HEK293T (cell line): ENCODE data around the gene ARID1B.

Experiments used
- CTCF ChIA-PET: fragments of 350-600 bp; formaldehyde crosslinking; extraction: SDS; loops from one replicate; lab custom pipeline; 2021; ENCODE audit warnings: antibody characterized with exemption, inconsistent platforms; lab: Yijun Ruan, JAX
- POLR2A ChIA-PET: fragments of 350-600 bp; formaldehyde crosslinking; extraction: SDS; loops from one replicate; lab custom pipeline; 2020; ENCODE audit warnings: antibody characterized with exemption, inconsistent platforms; lab: Yijun Ruan, JAX
- DNase-seq: peaks from one replicate; pipeline ENCODE4 v3.0.0; 2012; ENCODE audit warnings: mixed read lengths; ENCODE audit errors: extremely low spot score
- ARNT ChIP-seq: fragments of 450-650 bp; IDR thresholded peaks from 2 replicates; pipeline ENCODE4 v1.6.1; 2017; ENCODE audit warnings: mild to moderate bottlenecking
- BHLHE40 ChIP-seq: fragments of 450-650 bp; IDR thresholded peaks from 2 replicates; pipeline ENCODE4 v1.6.1; 2016; ENCODE audit warnings: mild to moderate bottlenecking, moderate library complexity, borderline replicate concordance
- CTBP1 ChIP-seq: fragments of 450-650 bp; IDR thresholded peaks from 2 replicates; pipeline ENCODE4 v1.6.1; 2016; ENCODE audit warnings: borderline replicate concordance
- ELF4 ChIP-seq: fragments of 450-650 bp; IDR thresholded peaks from 2 replicates; pipeline ENCODE4 v1.6.1; 2017; ENCODE audit warnings: antibody characterized with exemption
- FOXA1 ChIP-seq: fragments of 450-650 bp; IDR thresholded peaks from 2 replicates; pipeline ENCODE4 v1.6.1; 2016; ENCODE audit warnings: mild to moderate bottlenecking
- FOXK2 ChIP-seq: fragments of 450-650 bp; IDR thresholded peaks from 2 replicates; pipeline ENCODE4 v1.6.1; 2016; ENCODE audit warnings: mild to moderate bottlenecking
- FOXM1 ChIP-seq: fragments of 450-650 bp; IDR thresholded peaks from 2 replicates; pipeline ENCODE4 v1.6.1; 2017; ENCODE audit warnings: mild to moderate bottlenecking, borderline replicate concordance
- HDGF ChIP-seq: fragments of 450-650 bp; IDR thresholded peaks from 2 replicates; pipeline ENCODE4 v1.6.1; 2017; ENCODE audit warnings: antibody characterized with exemption, borderline replicate concordance
- L3MBTL2 ChIP-seq: fragments of 450-650 bp; conservative IDR thresholded peaks from 2 replicates; pipeline ENCODE4 v1.6.1; 2016; ENCODE audit warnings: mild to moderate bottlenecking
- LEF1 ChIP-seq: fragments of 450-650 bp; IDR thresholded peaks from 2 replicates; pipeline ENCODE4 v1.6.1; 2017; ENCODE audit warnings: mild to moderate bottlenecking, borderline replicate concordance
- NFRKB ChIP-seq: fragments of 450-650 bp; IDR thresholded peaks from 2 replicates; pipeline ENCODE4 v1.6.1; 2016; ENCODE audit warnings: mild to moderate bottlenecking, moderate library complexity
- SP1 ChIP-seq: fragments of 450-650 bp; IDR thresholded peaks from 2 replicates; pipeline ENCODE4 v1.6.1; 2017
- SUZ12 ChIP-seq: fragments of 450-650 bp; IDR thresholded peaks from 2 replicates; pipeline ENCODE4 v1.6.1; 2016; ENCODE audit warnings: mild to moderate bottlenecking
- TARDBP ChIP-seq: fragments of 450-650 bp; IDR thresholded peaks from 2 replicates; pipeline ENCODE4 v1.6.1; 2016
- ZNF384 ChIP-seq: fragments of 450-650 bp; IDR thresholded peaks from 2 replicates; pipeline ENCODE4 v1.6.1; 2016
- TF ChIP-seq, protein P1 (sequence below): fragments of 450-650 bp; IDR thresholded peaks from 2 replicates; pipeline ENCODE4 v1.6.1; 2016

Gene ARID1B

DNA sequence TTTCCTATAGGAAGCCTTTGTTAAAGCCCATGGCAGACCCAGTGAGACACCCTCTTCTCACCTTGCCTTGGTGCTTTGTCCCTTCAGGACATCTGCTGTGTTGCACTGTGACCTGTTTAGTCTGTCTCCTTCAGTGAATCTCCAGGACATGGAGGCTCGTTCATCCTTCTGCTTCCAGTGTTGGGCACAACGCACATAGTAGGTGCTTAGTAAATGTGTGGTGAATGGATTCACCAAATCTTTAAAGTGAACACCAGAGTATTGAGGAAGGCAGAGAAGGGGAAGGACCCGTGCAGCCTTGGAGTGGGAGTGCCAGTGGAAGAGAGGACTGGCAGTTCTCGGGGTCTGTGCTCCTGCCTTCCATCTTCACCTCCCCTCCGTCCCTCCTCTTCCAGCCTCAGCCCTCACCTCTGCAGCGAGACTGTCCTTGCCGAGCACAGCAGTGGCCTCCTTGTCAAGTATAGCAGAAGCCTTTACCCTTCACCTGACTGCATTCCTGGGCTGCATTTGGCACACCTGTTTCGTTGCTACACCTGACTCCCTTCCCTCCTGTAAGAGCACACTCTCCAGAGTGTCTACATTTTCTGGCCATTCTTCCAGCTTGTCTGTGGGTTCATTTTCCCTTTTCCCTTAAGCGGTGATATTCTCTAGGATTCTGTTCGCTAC, 49.2 kb downstream of the ARID1B start:
- ChIA-PET CTCF (no interaction called here), POLR2A (interaction anchor here (1.6 kb wide), 1 partner anchor 43 kb away, joined by 5 read pairs; no protein-coding TSS in a partner anchor)
- TF ChIP-seq TARDBP (no peak), NFRKB (no peak), BHLHE40 (no peak), ELF4 (no peak), HDGF (no peak), ARNT (no peak), LEF1 (no peak), SUZ12 (no peak), ZNF384 (no peak), CTBP1 (no peak), FOXM1 (no peak), L3MBTL2 (no peak), SP1 (no peak), FOXA1 (no peak), FOXK2 (no peak)
- TF ChIP-seq, protein P1, sequence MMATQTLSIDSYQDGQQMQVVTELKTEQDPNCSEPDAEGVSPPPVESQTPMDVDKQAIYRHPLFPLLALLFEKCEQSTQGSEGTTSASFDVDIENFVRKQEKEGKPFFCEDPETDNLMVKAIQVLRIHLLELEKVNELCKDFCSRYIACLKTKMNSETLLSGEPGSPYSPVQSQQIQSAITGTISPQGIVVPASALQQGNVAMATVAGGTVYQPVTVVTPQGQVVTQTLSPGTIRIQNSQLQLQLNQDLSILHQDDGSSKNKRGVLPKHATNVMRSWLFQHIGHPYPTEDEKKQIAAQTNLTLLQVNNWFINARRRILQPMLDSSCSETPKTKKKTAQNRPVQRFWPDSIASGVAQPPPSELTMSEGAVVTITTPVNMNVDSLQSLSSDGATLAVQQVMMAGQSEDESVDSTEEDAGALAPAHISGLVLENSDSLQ, result no peak
- no peak for DNase-seq

DNA sequence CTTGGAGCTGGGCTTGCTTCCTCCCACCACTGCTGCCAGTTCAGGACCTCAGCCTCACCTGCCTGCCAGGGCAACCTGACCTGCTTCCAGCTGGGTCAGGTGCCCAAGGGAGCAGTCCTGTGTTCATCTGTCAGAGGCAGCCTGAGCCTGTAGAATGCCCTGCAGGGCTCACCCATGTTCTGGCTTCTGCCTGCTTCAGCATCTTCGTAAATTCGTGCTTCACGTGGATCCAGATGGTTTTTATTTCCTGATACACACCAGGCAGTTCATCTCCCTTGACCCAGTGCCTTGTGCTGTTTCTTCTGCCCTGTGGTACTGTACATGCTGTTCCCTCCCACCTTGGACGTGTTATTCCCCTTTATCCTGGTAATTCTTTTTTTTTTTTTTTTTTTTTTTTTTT, 50.2 kb downstream of the ARID1B start:
- no peak for TF ChIP-seq ELF4
- no peak for TF ChIP-seq SUZ12
- no peak for TF ChIP-seq FOXA1
- no peak for TF ChIP-seq TARDBP
- no peak for TF ChIP-seq ARNT
- no peak for TF ChIP-seq HDGF
- TF ChIP-seq, protein P1, result no peak
- no peak for TF ChIP-seq ZNF384
- no peak for TF ChIP-seq CTBP1
- TF ChIP-seq SP1, result no peak
- TF ChIP-seq FOXK2, result no peak
- no peak for TF ChIP-seq BHLHE40
- TF ChIP-seq LEF1, result no peak
- no peak for TF ChIP-seq NFRKB
- TF ChIP-seq FOXM1, result no peak
- TF ChIP-seq L3MBTL2, result no peak
- ChIA-PET POLR2A (interaction anchor here (1.6 kb wide), 1 partner anchor 44 kb away, joined by 5 read pairs; no protein-coding TSS in a partner anchor), CTCF (no interaction called here)
- DNase-seq, result no peak

DNA sequence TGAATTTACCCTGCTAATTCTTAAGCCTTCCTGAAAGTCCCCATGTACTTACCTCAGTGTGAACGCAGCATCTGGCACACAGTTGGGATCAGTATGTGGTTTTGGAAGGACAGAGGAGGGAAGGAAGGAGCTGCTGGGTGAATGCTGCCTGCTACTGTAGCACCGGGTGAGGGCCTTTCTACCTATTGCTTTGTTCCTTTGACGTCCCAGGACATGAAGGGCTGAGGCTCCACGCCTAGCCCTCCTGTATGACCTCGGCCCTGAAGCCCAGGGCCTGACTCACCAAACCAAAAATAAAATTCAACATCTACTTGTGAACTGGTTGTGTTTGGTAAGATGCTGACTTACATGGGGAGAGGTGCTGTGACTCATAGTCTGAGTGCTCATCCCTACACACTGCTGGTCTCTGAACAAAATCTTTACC, 51.1 kb downstream of the ARID1B start:
- no peak for DNase-seq
- no peak for TF ChIP-seq FOXK2
- TF ChIP-seq, protein P1, result no peak
- TF ChIP-seq HDGF, result no peak
- TF ChIP-seq FOXA1, result no peak
- ChIA-PET POLR2A (no interaction called here), CTCF (interaction anchor here (0.6 kb wide), 1 partner anchor 56 kb away, joined by 4 read pairs; no protein-coding TSS in a partner anchor)

DNA sequence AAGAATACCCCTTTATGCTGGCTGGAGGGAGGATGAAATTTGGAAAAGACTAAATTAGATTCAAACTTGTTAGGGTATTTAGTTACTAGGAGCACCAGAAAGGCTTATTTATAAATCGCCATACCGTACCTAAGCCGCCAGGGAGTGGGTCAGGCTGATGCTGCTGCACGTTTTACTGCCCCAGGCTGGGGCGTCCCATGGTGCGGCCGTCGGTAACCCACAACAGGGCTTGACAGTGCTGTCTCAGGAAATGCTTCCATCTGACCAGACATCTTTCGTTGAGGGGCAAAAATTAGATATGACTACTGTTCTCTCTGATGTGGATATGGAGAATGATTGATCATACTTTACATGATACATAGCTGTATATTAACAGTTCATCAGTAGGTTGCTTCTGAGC, 52.9 kb downstream of the ARID1B start:
- TF ChIP-seq HDGF (no peak), FOXA1 (no peak), ARNT (no peak), FOXK2 (no peak), FOXM1 (no peak)
- TF ChIP-seq, protein P1, result no peak
- CTCF ChIA-PET, result no interaction called here
- POLR2A ChIA-PET, result no interaction called here
- no peak for DNase-seq

DNA sequence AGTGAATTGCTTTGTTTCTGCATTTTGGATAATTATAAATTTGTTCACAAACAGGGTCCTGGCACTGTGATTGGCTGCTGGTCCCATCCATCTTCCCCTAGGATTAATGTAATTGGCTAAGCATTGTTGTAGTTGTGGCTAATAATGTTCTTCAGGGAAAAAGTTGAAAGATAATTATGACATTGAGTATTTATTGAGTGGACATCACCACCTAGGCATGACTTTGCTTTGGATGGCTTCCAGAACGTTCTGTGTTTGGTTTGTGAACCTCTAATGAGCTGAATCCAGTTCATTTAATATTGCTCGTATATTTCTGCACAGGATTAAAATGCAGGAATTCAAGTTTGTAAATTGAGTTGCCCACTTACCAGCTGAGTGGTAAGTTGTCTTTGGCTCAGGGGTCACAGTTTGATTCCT, 55.1 kb downstream of the ARID1B start:
- CTCF ChIA-PET, result no interaction called here

More for the DNA sequence above, 55.1 kb downstream of the ARID1B start:
- TF ChIP-seq, protein P1, result peak; percentile 98
- no peak for TF ChIP-seq TARDBP
- TF ChIP-seq LEF1, result no peak
- TF ChIP-seq FOXM1, result no peak
- TF ChIP-seq L3MBTL2, result no peak
- no peak for TF ChIP-seq NFRKB
- DNase-seq, result no peak
- POLR2A ChIA-PET, result no interaction called here
